GM12878 (cell line): ENCODE results near the gene MRPL37. TPM values are rescaled to one million over a fixed set of nuclear protein-coding genes. Genes with fewer than 3 reads are reported as not detected.

Source experiments
- BCLAF1 ChIP-seq: fragments of 450-650 bp; IDR thresholded peaks from 2 replicates; pipeline ENCODE4 v1.6.1; 2017; ENCODE audit warnings: antibody characterized with exemption, mild to moderate bottlenecking, moderate library complexity
- CBFB ChIP-seq: IDR thresholded peaks from 2 replicates; pipeline ENCODE4 v1.6.1; 2016; ENCODE audit warnings: antibody characterized with exemption, low read depth
- DPF2 ChIP-seq: fragments of 450-650 bp; IDR thresholded peaks from 2 replicates; pipeline ENCODE4 v1.6.1; 2017; ENCODE audit warnings: mild to moderate bottlenecking
- HDGF ChIP-seq: fragments of 450-650 bp; IDR thresholded peaks from 2 replicates; pipeline ENCODE4 v1.6.1; 2016; ENCODE audit warnings: antibody characterized with exemption
- HSF1 ChIP-seq: fragments of 150-350 bp; IDR thresholded peaks from 2 replicates; pipeline ENCODE4 v1.6.1; 2014; ENCODE audit warnings: mild to moderate bottlenecking, low read depth, low read length
- JUNB ChIP-seq: IDR thresholded peaks from 2 replicates; pipeline ENCODE4 v1.6.1; 2016; ENCODE audit warnings: antibody characterized with exemption, mild to moderate bottlenecking
- NRF1 ChIP-seq: conservative IDR thresholded peaks from 2 replicates; pipeline ENCODE4 v1.6.1; 2011; ENCODE audit warnings: mild to moderate bottlenecking, low read depth, low read length, improper control_type of control experiment
- POLR2AphosphoS5 ChIP-seq: IDR thresholded peaks from 2 replicates; pipeline ENCODE4 v1.6.1; 2011; ENCODE audit warnings: mild to moderate bottlenecking, low read length, inconsistent platforms
- POU2F2 ChIP-seq: IDR thresholded peaks from 3 replicates; pipeline ENCODE4 v1.6.1; 2011; ENCODE audit warnings: low read depth, mild to moderate bottlenecking, low read length, borderline replicate concordance
- RB1 ChIP-seq: fragments of 450-650 bp; formaldehyde crosslinking; IDR thresholded peaks from 2 replicates; pipeline ENCODE4 v1.6.1; 2017; ENCODE audit warnings: mild to moderate bottlenecking, borderline replicate concordance
- SMC3 ChIP-seq: IDR thresholded peaks from 2 replicates; pipeline ENCODE4 v1.6.1; 2011; ENCODE audit warnings: low read length, improper control_type of control experiment, borderline replicate concordance
- STAT3 ChIP-seq: IDR thresholded peaks from 2 replicates; pipeline ENCODE4 v1.6.1; 2011; ENCODE audit warnings: low read depth, low read length, improper control_type of control experiment
- TAF1 ChIP-seq: IDR thresholded peaks from 2 replicates; pipeline ENCODE4 v1.6.1; 2011; ENCODE audit warnings: mild to moderate bottlenecking, low read depth, low read length, borderline replicate concordance
- TCF7 ChIP-seq: IDR thresholded peaks from 2 replicates; pipeline ENCODE4 v1.6.1; 2014; ENCODE audit warnings: antibody characterized with exemption, borderline replicate concordance
- WRNIP1 ChIP-seq: IDR thresholded peaks from 2 replicates; pipeline ENCODE4 v1.6.1; 2011; ENCODE audit warnings: low read depth, low read length, improper control_type of control experiment, borderline replicate concordance
- ZSCAN29 ChIP-seq: fragments of 450-650 bp; IDR thresholded peaks from 2 replicates; pipeline ENCODE4 v1.6.1; 2017; ENCODE audit warnings: mild to moderate bottlenecking, moderate library complexity
- polyA plus RNA-seq, 11 experiments: library from polyadenylated mRNA; depleted of rRNA in 4 of 11; unstranded in 6 of 11; stranded (reverse) in 5 of 11; fragments of >200 nt; fragmentation: Nextera tagmentation in 4 of 11; fragmentation: Illumina TruSeq in 1 of 11; extraction: Ambion mirVana in 4 of 11; extraction: Trizol in 1 of 11; gene quantifications; 1 replicate in 1 of 11; 2 replicates in 10 of 11; pipeline versions ENCODE4 v1.2.1 to v1.2.3, GENCODE V29; 2011 to 2016; ENCODE audit warnings: inconsistent platforms in 2 of 11, missing spikeins in 2 of 11, low read depth in 1 of 11
- total RNA-seq, 4 experiments: library from RNA; depleted of rRNA in 3 of 4; stranded (reverse); fragments of >200 nt in 3 of 4; fragmentation: Illumina TruSeq in 1 of 4; extraction: Trizol in 1 of 4; gene quantifications; 2 replicates each; pipeline versions ENCODE4 v1.2.1 to v1.2.3, GENCODE V29; 2013 to 2021
- TF ChIP-seq, protein P1 (sequence below): fragments of 450-650 bp; IDR thresholded peaks from 2 replicates; pipeline ENCODE4 v1.6.1; 2017; ENCODE audit warnings: mild to moderate bottlenecking, low read depth, inconsistent platforms; ENCODE audit not compliant: poor library complexity, severe bottlenecking
- TF ChIP-seq, protein P2 (sequence below): fragments of 450-650 bp; IDR thresholded peaks from 2 replicates; pipeline ENCODE4 v1.6.1; 2016; ENCODE audit warnings: mild to moderate bottlenecking
- TF ChIP-seq, protein P3 (sequence below): fragments of 450-650 bp; IDR thresholded peaks from 2 replicates; pipeline ENCODE4 v1.6.1; 2018; ENCODE audit warnings: mild to moderate bottlenecking, low read depth, moderate library complexity; ENCODE audit not compliant: partially characterized antibody

Gene MRPL37
- total and polyA plus RNA-seq, 10 of the 15 experiments (the other 5 are each of a cell fraction or from before 2014, with no cell fraction given), result 41.4 to 217 (median 159) TPM

GRCh38 chr1:54199765-54200518 is at the start of gene MRPL37, which contains the start of gene CYB5RL (continued):
- TF ChIP-seq ZSCAN29 (no peak), RB1 (peak; percentile 86; the same call in 1 of the 2 replicates), HSF1 (no peak), POLR2AphosphoS5 (peak; percentile 94), JUNB (no peak), DPF2 (peak; percentile 96), TAF1 (peak; percentile 92; the same call in 1 of the 2 replicates), WRNIP1 (no peak), TCF7 (no peak), HDGF (no peak), NRF1 (no peak), BCLAF1 (no peak), STAT3 (no peak), SMC3 (no peak), POU2F2 (peak; percentile 48; the same call in 1 of the 3 replicates), CBFB (no peak)
- TF ChIP-seq, protein P1, sequence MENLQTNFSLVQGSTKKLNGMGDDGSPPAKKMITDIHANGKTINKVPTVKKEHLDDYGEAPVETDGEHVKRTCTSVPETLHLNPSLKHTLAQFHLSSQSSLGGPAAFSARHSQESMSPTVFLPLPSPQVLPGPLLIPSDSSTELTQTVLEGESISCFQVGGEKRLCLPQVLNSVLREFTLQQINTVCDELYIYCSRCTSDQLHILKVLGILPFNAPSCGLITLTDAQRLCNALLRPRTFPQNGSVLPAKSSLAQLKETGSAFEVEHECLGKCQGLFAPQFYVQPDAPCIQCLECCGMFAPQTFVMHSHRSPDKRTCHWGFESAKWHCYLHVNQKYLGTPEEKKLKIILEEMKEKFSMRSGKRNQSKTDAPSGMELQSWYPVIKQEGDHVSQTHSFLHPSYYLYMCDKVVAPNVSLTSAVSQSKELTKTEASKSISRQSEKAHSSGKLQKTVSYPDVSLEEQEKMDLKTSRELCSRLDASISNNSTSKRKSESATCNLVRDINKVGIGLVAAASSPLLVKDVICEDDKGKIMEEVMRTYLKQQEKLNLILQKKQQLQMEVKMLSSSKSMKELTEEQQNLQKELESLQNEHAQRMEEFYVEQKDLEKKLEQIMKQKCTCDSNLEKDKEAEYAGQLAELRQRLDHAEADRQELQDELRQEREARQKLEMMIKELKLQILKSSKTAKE, result peak; percentile 19
- TF ChIP-seq, protein P2, sequence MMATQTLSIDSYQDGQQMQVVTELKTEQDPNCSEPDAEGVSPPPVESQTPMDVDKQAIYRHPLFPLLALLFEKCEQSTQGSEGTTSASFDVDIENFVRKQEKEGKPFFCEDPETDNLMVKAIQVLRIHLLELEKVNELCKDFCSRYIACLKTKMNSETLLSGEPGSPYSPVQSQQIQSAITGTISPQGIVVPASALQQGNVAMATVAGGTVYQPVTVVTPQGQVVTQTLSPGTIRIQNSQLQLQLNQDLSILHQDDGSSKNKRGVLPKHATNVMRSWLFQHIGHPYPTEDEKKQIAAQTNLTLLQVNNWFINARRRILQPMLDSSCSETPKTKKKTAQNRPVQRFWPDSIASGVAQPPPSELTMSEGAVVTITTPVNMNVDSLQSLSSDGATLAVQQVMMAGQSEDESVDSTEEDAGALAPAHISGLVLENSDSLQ, result peak; percentile 99
- TF ChIP-seq, protein P3, sequence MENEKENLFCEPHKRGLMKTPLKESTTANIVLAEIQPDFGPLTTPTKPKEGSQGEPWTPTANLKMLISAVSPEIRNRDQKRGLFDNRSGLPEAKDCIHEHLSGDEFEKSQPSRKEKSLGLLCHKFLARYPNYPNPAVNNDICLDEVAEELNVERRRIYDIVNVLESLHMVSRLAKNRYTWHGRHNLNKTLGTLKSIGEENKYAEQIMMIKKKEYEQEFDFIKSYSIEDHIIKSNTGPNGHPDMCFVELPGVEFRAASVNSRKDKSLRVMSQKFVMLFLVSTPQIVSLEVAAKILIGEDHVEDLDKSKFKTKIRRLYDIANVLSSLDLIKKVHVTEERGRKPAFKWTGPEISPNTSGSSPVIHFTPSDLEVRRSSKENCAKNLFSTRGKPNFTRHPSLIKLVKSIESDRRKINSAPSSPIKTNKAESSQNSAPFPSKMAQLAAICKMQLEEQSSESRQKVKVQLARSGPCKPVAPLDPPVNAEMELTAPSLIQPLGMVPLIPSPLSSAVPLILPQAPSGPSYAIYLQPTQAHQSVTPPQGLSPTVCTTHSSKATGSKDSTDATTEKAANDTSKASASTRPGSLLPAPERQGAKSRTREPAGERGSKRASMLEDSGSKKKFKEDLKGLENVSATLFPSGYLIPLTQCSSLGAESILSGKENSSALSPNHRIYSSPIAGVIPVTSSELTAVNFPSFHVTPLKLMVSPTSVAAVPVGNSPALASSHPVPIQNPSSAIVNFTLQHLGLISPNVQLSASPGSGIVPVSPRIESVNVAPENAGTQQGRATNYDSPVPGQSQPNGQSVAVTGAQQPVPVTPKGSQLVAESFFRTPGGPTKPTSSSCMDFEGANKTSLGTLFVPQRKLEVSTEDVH, result no peak
